HS-27A (cell line): ENCODE measurements around the gene ATG13.

Experiments
- DNase-seq: peaks from one replicate; pipeline ENCODE4 v3.0.0-alpha.2; 2012; ENCODE audit warnings: low read depth, missing footprints

The ATG13 gene

DNA sequence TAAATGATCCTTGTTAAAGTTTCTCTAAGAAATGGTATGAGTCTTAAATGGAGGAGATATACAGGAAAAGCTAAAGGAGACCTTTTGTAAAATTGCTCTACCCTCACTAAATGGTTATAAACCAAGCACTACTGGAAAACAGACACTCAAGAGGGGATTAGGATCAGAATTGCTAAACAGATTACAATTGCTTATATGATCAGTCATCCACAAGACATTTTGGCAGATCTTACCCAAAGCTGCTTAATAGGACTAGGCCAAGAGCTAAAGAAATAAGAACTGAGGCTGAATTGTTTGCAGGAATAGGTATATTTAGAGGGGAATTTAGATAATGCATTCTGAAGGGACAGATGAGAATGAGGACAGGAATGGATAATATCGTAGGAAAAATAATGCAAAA lies 9.8 kb upstream of the ATG13 start:
- DNase-seq = no peak

DNA sequence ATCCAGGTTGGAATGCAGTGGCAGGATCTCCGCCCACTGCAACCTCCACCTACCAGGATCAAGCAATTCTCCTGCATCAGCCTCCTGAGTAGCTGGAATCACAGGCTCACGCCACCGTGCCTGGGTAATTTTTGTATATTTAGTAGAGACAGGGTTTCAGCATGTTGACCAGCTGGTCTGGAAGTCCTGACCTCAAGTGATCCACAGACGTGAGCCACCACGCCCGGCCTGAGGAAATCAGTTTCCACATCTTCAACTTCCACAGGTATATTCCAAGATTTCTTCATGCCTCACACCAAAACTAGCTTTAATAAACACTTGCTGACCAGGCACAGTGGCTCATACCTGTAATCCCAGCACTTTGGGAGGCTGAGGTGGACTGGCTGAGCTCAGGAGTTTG lies 8.0 kb upstream of the ATG13 start:
- no peak for DNase-seq

DNA sequence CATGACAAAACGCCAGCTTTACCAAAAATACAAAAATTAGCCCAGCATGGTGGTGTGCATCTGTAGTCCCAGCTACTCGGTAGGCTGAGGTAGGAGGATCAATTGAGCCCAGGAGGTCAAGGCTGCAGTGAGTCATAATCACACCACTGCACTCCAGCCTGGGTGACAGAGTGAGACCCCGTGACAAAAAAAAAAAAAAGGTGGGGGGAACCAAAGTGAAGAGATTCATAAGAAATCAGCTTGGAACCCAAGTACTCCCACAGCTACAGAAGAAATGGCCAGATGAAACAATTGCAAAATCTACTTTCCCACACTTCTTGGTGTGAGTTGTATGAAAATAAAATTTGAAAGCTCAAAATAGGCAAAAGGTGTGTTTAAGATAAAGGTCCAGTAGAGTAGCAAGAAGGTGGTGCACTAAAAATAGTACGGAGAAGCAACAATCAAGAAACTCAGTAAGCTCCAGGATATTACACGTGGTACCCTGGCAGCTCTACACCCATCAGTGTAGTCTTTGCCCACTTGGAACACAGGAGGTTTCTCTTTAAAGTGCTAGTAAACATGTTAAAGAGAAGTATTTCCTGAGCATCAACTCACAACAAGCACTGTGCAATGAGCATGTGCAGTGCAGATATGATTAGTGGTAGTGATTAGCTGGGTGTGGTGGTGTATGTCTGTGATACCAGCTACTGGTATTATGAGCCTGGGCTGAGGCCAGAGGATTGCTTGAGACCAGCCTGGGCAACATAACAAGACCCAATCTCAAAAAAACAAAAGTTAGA lies 5.6 kb upstream of the ATG13 start:
- no peak for DNase-seq

DNA sequence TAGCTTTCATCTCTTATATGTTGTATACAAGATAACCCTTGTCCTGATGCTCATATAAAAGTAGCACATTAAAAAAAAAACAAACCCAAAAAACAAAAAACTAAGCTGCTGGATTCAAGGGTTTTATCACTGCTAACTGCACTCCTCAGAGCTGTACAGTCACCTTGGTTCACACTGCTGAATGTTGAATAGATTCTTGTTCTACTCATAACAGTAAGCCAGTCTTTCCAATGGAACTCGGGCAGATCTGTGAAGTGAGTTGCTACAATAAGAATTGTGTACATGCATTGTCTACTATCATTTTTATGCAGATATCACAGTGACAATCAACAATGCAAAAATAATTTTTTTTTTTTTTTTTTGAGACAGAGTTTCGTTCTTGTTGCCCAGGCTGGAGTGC lies 5.0 kb upstream of the ATG13 start:
- DNase-seq = no peak

DNA sequence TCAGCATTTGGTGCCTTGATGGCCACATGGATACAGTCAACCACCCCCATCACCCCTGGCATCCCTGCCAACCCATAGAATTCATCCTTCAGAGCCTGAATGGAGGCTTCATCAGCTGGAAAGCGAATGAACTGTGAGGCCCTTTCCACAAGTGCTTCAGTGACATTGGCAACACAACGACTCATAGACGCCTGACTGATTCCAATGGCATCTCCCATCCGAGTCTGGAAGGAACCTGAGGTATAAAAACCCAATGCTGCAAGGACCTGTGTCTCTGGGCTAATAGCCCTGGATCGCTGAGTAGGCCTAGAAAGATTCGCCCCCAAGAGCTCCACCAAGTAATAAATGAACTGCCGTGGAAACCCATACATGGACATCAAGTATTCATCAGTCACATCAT lies 1.6 kb upstream of the ATG13 start:
- no peak for DNase-seq

DNA sequence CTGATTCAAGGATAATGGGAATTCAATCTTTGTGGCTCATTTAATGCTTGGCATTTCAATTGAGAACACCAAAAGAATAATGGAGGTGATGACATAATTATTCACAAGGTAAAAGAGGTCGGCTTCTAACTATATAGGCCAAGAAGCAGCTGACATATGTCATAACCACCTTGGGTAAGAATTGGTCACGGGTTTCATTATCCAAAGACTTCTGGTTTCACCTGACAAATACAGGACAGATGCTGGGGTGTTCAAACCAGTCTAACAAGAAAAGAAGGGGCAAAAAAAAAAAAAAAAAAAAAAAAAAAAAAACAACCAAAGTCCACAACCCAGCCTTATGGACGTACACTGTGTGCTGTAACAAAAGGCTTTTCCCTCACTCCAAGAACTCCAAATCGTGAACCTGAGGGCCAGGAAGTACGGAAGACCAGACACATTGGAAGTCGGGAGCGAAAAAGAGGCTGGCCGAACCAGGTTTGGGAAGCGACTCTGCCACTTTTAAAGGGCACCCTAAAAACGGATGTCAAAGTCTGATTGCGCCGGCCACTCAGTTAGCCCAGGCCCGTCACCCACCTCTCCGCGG lies 711 bp upstream of the ATG13 start:
- DNase-seq = no peak

DNA sequence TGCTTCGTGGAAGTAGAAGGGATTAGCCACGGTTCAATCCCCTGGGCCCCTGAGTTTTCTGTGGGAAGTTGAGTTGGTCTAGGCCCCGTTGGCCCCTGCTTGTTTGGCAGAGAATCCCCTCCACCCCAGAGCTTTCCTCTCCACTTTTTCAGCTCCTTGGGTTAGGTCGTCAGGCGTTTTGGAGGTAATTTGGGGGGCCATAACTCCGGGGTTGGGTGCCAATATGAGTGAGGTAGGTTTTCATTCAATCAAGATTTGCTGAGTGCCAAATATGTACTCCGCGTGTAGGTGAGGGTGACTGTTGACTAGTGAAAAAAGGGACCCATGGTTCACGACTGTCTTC lies 590 bp downstream of the ATG13 start:
- no peak for DNase-seq

DNA sequence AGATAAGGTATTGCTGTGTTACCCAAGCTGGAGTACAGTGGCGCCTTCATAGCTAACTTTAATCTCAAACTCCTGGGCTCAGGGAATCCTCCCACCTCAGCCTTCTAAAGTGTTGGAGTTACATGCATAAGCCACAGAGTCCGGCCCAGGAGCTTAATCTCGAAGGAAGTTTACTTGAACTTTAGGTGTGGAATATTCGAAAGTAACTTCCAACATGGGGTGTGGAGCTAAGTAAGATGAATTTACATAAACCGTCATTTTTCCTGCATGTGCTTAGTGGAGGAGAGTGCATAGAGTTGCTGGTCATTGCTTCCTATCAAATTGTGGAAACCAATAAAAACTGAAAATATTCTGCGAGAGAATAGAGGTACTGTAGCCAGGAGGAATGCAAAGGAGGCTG lies 1.5 kb downstream of the ATG13 start:
- DNase-seq = no peak

DNA sequence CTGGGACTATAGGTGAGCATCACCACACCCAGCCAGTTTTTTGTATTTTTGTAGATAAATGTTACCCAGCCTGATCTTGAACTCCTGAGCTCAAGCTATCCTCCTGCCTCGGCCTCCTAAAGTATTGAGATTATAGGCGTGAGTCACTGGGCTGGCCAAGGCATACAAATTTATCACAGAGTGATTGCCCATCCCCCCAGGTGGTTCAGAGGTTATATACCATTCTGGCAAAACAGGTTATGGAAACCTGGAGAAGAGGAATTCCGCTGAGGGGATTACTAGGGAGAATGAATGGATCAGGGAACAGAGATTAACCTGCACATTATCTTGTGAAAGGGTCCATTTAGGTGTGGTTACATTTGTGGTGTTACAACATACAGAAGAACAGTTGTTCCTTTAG lies 8.1 kb downstream of the ATG13 start:
- DNase-seq = no peak

DNA sequence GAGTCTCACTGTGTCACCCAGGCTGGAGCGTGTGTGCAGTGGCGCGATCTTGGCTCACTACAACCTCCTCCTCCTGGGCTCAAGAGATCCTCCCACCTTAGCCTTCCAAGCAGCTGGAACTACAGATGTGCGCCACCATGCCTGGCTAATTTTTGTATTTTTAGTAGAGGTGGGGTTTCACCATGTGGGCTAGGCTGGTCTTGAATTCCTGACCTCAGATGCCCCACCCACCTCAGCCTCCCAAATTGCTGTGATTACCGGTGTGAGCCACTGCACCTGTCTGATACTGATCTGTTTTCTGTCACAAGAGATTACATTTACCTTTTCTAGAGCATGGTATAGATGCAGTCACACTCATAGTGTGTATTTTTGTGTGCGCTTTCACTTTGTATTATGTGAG lies 11.6 kb downstream of the ATG13 start:
- DNase-seq = no peak

DNA sequence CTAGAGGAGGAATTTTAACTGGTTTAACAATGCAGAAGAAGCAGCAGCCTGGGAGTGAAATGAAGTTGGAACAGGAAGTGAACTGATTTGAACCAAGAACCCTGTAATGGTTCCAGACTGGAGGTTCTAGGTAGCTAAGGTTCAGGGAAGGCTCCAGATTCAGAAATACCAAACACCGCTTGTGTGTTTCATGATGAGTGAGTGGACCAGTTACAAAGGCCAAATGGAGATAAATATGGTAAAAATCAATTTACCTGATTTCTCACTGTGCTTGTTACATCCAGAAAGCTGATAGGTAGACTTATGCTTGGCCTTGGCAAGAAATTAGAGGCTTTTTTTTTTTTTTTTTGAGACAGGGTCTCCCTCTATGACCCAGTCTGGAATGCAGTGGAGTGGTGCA lies 12.9 kb downstream of the ATG13 start:
- DNase-seq = no peak

DNA sequence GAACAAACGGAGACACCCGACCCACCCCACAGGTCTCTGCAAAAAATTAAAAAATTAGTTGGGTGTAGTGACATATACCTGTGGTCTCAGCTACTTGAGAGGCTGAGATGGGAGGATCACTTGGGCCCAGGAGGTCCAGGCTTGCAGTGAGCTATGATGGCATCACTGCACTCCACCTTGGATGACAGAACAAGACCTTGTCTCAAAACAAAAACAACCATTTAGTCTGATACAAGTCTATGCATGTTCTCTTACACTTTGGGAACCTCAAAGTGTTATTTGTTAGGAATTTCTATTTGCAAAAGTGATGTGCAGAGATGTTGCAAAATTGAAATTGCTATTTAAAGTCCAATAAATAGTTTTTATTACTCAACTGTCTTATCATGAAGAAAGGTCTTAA lies 14.3 kb downstream of the ATG13 start:
- DNase-seq = no peak

DNA sequence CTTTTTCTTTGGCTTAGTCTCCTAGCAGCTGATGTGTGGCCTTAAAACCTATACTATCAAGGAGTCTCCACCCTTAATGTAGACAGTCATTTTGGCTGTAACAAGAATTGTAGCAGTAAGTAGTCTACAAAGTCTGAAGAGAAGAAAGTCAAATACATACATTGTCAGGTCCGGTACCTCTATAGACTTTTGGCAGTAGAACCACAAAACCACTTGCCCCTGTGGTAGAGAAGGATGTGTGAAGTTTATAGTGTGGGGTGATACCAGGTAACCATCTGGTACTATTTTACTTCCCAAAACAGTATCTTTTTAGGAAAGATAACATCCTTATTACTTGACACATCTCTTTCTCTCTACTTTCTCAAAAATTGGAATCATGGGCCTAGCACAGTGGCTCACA lies 15.1 kb downstream of the ATG13 start:
- no peak for DNase-seq

DNA sequence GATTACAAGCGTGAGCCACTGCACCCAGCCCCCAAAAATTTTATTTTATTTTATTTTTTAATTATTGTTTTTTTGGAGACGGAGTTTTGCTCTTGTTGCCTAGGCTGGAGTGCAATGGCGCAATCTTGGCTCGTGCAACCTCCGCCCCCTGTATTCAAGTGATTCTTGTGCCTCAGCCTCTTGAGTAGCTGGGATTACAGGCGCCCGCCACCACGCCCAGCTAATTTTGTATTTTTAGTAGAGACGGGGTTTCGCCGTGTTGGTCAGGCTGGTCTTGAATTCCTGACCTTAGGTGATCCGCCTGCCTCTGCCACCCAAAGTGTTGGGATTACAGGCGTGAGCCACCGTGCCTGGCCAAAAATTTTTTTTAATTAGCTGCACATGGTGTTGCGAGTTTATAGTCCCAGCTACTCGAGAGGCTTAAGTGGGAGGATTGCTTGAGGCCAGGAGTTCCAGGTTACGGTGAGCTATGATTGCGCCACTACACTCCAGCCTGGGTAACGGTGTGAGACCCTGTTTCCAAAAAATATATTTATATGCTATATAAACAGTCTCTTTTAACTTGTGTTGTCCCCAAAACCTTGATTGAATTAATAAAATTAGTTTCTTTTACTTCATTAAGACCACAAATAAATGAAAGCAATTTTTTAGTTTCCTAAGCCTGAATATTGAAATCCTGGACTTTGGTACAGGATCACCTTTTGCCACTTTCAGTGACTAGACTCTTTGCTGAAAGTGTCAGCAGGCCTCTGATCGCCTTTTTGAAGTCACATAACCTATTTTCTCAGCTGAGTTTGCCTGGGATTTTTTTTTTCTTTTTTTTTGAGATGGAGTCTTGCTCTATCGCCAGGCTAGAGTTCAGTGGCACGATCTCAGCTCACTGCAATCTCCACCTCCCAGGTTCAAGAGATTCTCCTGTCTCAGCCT lies 16.2 kb downstream of the ATG13 start:
- no peak for DNase-seq

DNA sequence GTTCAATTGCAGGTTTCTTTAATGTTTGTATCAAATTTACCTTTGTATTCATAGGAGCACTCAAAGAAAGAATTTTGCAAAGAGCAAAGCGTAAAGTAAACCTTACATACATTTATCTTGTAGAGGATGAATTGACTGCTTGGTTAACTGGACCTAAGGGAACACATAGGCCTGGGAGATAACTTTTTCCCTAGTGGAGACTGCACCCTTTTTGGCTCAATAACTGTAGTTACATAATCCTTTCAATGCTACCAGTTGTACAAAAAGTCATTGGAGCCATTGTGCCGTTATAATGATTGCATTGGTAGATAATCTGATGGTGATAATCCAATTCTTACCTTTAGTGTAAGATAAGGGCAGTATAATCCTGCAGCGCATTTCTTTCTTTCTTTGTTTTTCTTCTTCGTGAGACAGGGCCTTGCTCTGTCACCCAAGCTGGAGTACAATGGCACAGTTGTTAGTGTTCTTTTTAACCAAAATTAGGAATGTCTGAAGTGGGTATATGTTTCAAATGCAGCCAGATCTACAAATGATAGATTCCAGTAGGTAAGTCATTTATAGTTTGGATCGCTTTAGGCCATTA lies 18.3 kb downstream of the ATG13 start:
- DNase-seq = no peak

DNA sequence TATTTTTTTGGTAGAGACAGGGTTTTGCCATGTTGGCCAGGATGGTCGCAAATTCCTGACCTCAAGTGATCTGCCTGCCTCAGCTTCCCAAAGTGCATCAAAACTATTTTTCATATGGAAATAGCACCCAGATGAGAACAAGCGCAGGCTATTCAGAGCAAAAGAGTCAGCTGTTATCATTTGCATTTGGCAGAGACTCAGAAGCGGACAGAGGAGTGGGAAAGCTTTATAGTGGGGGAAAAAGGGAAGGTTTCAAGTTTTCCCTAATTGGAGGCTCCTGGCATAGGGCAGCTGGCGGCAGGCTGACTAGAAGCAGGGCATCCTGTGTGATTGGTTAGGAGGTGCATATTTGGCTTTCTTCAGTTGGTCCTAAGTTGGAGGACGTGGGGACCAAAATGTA lies 20.2 kb downstream of the ATG13 start:
- no peak for DNase-seq

DNA sequence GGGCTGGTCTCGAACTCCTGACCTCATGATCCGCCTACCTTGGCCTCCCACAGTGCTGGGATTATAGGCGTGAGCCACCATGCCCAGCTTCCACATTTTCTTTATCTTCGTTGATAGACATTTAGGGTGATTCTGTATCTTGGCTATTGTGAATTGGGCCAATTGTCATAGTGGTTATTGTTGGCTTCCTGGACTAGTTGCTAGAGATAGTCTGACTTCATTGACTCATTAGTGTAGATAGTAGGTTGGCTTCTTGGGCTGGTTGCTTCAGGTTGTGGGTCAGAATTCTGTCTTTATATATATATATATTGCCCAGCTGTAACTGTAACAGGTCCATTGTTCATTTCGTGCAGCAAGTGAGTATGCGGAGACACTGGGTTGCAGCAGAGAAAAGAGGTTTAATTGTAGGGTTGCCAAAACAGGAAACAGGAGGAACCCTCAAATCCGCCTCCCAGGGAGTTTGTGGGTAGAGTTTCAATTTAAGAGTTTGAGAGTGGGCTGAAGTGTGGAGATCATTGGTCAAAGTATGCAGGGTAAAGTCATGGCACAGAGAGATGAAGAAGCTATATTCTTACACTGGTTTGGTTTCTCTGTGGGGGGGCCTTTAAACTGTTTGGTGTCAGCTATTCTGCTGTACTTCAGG lies 22.0 kb downstream of the ATG13 start:
- DNase-seq = no peak

DNA sequence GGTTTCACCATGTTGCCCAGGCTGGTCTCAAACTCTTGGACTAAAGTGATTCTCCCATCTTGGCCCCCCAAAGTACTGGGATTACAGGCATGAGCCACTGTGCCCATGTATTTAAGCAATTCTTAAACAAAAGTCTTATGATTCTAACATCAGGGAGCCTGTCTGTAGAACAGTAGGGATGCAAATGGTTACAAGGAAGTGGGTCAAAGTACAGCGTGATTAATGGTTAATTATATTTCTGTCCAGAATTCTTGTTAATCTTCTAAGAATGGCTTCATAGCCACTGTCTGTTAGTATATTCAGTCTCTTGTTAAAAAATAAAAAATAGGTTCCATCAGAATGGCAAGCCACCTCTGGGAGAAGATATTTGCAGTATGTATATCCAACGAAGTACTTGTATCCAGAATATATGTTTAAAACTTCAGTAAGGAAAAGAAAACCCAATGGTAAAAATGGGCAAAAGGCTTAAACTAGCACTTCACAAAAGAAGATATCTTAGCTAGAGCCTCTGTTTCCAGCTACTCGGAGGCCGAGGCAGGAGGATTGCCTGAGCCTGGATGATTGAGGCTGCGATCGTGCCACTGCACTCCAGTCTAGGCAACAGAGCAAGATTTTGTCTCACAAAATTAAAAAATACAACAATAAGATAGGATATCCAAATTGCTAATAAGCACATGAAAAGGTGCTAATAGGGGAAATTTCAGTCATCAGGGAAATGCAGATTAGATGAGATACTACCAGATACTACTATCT lies 22.9 kb downstream of the ATG13 start:
- DNase-seq = no peak

DNA sequence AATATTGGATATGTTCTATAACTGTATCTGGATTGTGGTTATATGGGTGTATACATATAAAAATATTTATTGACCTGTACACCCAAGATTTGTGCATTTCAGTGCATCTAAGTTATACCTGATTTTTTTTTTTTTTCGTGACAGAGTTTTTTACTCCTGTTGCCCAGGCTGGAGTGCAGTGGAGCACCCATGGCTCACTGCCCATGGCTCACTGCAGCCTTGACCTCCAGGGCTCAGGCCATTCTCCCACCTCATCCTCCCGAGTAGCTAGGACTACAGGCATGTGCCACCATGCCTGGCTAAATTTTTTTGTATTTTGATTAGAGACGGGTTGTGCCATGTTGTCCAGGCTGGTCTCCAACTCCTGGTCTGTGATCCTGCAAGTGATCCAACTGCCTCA lies 24.3 kb downstream of the ATG13 start:
- no peak for DNase-seq

DNA sequence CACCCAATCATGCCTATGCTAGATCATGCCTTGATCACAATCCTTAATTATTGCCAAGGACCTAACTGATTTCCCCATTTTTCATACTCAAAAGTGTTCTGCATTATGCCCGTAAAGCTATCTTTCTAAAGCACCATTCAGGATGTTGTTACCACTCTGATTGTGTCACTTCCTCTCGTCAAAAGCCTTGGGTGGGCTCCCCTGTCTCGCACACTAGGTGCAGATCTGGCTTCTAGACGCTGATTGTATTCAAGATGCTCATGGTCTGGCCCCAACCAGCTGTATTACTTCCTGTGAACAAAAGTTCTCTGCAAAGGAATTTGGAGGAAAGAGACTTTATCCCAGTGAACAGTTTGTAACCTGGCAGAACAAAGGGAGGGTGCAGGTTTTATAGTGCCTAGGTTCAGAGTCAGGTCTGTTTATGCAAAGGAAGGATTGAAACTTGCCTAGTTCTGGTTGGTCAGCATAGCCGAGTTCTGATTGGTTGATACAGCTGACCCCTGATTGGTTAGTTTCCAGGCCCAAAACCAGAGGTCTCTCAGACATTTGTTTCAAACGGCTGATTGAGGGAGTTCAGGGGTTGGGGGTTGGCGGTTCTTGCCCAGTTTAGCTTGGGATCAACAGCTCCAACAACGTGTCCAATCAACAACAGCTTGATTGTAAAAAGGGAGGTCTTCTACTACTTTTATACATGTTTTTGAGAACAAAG lies 25.4 kb downstream of the ATG13 start:
- no peak for DNase-seq

DNA sequence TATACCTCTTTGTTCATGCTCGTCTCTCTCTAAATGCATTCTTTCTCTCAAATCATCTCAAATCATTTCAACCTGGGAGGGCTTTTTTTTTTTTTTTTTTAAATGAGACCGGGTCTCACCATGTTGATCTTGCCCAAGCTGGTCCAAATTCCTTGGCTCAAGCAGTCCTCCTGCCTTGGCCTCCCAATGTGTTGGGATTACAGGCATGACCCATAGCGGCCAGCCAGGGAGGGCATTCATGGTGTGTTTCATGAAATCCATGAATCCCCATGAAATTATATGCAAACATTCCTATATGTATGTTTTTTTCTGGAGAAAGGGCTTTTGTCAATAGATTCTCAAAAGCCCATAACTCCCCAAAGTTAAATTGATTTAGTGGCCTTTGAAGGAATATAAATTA lies 26.2 kb downstream of the ATG13 start:
- no peak for DNase-seq
